Endometrium (tissue), 2 donors: ENCODE results near the gene NOSTRIN.
"Not testable (repeated sequence)": the region's sequence is repeated elsewhere in the genome, so short reads cannot be mapped to it uniquely, and the experiment has no call there.

Source experiments
- FAIRE-seq: peaks from 2 replicates; lab custom pipeline; 2012; peaks lifted over from hg19 to GRCh38; lab: Jason Lieb, UNC
- donor health status: control.
- donor health status: control.

The NOSTRIN gene

DNA sequence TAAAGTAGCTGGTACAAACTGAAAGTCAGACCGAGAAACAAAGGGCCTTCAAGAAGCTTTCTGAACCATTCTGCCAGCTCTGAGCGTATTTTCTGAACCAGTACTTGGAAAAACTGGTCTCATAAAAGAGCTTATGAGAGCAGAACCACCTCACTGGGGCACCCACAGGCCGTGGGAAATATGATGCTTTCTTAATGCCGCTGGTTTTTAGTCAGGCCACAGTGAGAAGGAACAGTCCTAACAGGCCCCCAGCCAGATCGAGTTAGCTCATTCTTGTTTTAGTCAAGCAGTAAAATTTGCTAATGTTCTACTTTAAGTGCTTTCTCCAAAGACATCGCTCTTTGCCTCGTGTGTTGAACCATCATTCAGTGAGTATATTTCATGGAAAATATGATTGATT is 12.7 kb upstream of the NOSTRIN start:
- no peak for FAIRE-seq

DNA sequence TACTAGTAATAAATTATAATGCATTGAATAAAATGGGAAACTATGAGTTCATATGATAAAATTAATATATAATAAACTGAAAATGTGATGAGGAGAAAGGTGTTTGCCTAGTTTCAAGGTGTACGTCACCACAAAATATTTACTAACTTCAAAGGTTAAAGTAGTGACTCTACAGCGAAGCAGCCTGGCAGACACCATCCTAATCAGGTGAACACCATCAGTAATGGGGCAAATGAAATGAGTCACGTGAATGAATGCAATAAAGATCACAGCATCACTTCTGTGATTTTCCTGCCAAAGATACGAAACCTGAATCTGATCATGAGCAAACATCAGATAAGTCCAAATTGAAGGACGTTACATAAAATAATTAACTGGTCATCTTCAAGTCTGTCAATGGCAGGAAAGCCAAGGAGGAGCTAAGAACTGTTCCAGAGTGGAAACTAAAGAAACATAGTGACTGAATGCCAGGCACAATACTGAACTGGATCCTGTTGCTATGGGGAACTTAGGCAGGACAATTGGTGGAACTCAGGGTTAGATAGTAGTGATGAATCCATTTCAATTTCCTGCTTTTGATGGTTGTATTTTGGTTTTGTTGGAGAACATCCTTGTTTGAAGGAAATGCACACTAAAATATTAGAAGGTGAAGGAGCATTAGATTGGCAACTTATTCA is 12.1 kb upstream of the NOSTRIN start:
- no peak for FAIRE-seq

DNA sequence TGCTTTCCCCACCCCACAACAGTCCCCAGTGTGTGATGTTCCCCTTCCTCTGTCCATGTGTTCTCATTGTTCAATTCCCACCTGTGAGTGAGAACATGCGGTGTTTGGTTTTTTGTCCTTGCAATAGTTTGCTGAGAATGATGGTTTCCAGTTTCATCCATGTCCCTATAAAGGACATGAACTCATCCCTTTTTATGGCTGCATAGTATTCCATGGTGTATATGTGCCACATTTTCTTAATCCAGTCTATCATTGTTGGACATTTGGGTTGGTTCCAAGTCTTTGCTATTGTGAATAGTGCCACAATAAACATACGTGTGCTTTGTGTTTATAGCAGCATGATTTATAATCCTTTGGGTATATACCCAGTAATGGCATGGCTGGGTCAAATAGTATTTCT is 11.3 kb upstream of the NOSTRIN start:
- not testable (repeated sequence) for FAIRE-seq

DNA sequence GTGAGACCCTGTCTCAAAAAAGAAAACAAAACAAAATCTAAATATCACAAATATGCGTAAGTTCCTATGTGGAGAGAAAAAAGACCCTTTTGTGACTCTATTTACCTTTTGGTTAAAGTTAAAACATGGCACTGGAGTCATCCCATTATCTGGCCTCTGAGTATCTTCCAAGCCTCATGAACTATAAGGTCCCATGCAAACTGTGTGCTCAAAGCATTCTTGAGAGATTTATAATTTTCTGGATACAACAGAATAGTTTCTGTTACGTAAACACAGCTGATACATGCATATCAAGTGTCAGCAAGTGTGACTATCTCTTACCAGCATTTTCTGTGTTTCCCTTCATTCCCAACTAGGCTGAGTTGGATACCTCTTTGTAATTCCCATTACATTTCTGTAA is 8.8 kb upstream of the NOSTRIN start:
- FAIRE-seq, result no peak

DNA sequence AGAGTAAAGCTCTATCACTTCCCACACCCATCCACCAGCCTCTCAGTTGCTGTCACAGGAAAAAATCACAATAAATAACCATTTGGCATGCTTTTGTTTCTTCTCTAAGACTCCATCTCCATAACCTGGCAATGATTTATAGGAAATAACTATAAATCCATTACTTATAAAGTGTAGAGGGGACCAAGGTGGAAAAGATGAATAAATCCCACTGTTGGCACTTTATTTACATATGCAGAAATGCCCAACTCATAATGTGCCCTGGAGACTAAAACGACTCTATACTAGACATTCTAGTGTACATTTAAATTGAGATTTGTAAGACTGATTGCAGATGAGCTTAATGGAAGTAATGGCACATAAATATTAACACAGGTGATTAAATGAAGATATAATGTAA is 7.5 kb upstream of the NOSTRIN start:
- no peak for FAIRE-seq

DNA sequence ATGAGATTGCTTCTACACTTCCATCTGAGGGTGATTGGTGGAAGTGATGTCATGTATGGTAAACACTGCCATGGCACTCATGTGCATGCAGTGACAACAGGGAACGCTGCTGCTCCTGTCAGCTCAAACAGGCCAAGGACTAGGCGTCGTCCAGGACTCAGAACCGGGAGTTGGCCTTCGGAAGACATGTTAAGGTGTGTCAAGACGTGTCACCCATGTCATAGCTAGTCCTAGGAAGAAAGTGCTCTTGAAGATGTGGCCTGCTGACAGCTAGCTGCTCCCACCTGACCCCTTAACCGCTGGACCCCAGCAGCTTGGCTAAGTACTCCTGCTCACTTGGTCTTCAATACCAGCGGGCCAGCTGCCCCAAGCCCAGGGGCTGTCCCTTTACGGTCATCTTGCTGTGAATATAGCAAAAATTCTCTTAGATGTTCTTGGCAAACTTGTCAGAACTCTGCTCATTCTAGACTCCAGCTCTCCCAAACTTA is 6.3 kb upstream of the NOSTRIN start:
- no peak for FAIRE-seq

DNA sequence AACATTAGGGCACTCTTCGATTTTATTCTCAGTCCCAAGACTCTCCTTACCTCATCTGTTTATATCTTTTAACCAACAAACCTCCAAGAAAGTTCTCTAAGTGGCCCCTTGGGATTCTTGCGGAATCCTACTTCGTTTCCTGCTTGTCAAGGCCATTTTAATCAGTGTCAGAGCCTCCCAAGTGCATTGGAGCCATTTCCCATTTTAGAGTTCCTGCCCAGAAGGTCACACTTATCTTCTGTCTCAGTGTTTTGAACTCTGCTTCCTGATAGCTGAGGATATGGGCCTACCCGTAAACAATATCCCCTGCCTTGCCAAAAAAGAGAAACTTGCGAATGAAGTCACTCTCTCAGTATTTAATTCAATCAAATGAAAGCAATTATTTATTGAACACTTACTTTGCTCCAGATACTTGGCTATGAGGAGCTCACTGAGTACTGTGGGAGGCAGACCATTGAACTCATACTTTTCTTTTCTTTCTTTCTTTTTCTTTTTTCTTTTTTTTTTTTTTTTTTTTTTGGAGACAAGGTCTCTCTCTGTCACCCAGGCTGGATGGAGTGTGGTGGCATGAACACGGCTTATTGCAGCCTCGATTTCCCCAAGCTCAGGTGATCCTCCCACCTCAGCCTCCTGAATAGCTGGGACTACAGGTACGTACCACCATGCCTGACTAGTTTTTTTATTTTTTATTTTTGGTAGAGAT is 5.7 kb upstream of the NOSTRIN start:
- FAIRE-seq, result no peak

DNA sequence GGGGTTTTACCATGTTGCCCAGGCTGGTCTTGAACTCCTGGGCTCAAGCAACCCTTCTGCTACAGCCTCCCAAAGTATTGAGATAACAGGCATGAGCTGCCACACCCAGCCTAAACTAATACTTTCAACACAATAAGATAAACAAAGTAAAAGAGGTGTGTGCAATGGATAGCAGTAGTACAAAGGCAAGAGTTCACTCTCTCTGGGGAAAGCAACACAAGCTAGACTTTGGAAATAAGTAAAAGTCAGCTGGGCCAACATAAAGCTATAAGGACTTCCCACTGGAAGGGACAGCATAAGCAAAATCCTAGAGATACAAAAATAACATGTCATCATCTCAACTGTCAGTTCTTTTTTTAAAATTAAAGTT is 5.2 kb upstream of the NOSTRIN start:
- no peak for FAIRE-seq

DNA sequence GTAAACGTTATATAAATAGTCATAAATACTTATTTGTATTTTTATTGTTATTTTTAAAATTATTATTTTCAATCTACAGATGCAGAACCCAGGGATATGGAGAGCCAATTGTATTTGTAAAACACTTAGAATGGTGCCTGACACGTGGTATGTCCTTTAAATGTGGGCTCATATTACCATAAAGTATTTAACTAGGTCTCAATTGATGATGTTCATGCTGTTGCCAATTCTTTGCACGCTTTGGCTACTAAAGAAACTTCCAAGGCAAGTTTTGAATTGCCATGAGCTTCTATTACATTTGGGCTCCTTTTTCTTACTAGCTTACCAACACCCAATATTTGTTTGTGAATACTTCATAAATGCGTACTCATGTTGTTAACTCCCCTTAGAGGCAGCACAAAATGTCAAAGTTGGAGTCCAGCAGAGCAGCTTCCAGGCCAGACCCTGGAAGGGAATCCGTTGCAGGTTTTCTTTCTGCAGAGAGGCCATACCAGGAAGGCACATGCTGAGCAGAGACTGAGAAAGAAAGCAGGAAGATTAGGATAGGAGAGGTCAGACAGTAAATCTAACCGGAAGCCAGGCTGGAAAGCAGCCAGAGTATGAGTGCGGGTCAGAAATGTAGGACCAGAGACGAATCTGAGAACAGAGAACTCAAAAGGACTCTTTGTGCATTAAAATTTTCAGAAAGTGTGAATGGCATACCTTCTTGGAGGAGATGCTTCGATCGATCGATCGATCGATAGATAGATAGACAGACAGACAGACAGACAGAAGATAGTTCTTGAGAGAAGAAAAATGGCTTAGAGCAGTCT is 4.2 kb upstream of the NOSTRIN start:
- no peak for FAIRE-seq

DNA sequence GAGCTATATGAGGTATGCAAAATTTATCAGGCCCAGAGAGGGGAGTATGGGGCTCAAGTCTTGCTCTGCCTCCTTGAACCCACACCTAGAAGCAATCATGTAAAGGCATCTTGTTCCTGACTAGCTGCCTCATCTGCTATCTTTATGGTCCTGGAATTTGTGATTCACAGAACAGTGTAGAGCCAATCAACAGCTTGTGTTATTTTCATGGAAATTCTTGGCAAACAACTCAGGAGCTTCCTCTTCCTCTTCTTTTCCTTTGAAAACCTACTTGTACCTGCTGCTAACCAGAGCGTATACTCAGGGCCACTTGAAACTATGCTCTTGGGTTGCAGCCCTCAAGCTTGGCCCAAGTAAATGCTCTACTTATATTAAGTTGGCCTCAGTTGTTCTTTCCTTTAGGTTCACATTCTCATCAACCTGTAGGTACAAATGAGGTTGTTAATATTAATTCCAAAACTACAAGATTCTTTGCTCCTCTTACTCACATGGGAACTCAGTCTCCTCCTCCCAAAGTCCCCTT is 3.5 kb upstream of the NOSTRIN start:
- no peak for FAIRE-seq

DNA sequence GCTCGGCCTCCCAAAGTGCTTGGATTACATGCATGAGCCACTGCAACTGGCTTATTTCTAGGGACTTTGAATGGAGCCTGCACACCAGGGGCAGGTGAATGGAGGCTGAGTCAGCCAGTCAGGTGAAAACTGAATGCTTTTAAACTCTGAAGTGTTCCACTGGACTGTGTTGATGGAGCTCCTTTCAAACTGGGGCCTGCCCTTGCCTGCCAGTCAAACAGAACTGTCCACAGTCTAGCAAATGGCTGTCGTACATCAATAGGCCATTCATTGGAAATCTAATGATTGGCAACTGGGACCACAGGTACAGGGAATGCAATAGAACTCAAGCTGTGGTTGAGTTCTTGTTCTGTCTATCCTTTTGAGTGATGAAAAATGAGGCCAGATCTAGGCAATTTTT is 966 bp upstream of the NOSTRIN start:
- FAIRE-seq, result no peak

DNA sequence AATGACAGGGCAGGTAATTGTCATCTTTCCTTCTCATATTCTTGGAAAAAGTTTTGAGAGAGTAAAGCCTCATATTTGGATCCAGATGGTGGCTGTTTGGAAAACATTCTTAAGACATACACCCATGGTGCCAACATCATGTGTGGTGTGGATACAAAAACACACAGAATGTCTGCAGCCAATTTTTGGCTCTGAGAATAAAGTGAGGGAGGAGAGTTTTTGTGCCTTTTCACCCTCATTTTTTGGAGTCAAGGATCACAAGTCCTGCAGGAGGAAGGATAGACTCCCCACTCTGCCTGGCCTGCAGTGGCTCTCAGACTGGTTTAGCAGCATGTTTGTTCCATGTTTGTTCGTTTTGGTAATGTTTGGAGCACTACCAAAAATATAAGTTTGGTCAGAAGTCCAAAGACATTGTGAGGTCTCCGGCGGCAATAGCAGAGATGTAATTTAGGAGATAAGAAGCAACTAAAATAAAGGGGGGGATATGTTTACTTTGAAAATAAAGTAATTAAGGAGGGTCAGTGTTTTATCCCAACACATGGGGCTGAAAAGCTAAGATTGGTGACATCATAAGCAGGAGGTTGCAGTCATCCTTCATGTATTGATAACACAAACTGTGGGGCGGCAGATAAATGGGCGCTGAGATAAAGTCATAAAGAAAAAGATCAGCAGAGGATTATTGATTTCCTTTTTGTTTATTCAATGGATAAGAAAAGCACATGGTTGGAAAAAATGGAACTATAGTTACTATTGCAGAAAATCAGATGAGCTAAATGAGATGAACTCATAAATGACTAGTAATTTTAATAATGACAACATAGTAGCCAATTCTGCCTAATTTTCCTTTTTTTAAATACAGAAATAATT is 655 bp downstream of the NOSTRIN start:
- FAIRE-seq, result no peak

DNA sequence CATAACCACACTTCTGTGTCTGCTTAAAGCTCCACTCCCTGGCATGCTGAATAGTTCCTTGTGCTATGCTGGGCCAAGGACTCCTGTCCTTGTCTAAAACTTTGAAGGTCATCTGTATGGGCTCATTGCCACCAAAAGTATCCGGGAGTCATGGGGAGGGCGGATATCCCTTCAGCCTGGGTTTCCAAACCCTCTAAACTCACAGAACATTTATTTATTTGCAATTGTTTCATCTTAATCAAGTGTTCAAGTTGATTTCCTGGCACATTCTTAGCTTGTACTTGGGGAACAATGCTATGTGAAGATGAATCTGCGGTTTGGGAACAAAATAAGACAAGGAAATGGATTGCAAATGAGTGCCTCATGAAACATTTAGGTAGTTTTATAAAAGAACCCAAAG is 1.8 kb downstream of the NOSTRIN start:
- FAIRE-seq, result no peak

DNA sequence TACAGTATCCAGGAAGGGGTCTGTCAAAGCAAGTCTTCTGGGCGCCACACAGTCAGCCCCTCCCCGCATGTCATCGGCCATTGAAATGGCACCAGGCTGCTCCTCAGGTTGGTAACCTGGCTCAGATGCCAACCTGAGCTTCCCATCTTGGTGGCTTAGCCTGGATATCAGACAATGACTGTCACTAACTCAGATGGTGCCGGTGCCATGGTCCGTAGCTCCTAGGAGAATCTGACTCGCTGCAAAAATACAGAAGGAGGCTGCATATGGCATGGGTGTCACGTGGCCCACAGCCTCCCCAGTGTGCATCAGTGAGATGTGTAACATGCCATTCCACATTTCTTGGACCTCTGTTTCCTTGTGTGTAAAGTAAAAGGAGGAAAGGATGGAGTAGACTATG is 3.2 kb downstream of the NOSTRIN start:
- FAIRE-seq, result no peak

DNA sequence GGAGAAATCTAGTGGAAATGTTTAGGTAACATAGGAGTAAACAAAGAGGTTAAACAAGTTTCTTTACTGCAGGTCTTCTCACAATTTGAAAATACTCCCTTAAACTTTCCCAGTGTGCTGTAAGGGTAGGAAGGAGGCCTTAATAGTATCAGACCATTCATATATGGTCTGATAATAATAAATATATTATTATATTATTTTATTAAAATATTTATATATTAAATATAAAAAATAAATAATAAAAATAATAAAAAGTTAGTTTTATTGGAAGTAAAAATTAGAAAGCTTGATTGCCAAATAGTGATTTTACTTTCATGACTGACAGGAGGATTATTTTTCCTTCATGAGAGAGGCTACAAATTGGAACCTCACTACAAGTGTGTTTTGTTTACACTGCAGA is 7.1 kb downstream of the NOSTRIN start:
- FAIRE-seq, result no peak

DNA sequence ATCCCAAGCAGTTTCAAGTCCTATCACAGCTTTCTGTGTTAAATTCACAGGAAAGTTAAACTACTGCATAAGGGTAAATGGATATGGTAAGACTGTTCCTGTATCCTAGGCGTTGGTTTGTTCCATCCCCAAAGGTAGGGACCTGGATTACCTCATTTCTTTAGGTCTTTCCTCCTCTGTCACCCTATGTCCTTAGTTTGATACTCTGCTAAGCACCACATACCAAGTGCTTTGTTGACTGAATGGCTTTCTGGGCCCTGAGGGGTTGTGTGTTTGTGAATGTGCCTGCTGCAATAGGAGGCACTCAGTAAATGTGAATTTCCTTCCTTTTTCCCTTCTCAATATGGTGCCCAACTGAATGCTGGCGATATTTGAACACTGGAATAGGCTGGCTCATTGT is 7.8 kb downstream of the NOSTRIN start:
- FAIRE-seq, result no peak

DNA sequence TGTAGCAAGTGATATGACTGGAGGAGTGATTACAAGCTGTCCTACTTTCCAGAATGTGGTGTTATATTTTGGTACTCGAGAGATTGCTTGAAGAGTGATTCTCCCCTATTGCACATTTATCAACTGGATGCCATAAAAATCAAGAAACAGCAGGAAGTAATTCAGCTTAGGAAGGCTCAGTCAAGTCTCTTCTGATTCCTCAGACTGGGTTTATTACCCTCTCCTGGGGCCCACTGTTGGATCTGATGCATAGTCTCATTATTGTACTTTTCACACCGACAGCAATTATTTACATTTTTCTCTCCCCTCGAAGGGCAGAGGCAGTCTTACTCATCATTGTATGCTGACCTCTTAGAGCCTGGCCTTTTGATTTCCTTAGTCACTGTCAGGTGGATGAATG is 9.3 kb downstream of the NOSTRIN start:
- no peak for FAIRE-seq

DNA sequence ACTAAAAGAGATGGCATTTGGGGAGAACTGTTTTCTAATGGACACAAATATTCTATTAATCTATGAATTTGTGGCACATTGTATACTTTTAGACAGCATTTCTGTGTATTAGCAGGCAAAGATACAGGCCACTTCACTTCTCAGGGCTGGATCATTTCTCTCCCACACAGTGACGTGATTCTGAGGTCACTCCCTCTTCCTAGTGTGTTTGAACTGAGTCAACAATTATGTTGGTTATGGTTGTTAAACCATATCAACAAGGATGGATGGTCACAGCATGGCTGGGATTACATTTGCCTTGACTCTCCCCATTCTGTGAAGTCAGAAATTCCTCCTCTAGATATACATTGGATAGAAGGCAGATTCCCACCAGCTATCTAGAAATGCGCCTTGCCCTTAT is 11.6 kb downstream of the NOSTRIN start:
- no peak for FAIRE-seq

DNA sequence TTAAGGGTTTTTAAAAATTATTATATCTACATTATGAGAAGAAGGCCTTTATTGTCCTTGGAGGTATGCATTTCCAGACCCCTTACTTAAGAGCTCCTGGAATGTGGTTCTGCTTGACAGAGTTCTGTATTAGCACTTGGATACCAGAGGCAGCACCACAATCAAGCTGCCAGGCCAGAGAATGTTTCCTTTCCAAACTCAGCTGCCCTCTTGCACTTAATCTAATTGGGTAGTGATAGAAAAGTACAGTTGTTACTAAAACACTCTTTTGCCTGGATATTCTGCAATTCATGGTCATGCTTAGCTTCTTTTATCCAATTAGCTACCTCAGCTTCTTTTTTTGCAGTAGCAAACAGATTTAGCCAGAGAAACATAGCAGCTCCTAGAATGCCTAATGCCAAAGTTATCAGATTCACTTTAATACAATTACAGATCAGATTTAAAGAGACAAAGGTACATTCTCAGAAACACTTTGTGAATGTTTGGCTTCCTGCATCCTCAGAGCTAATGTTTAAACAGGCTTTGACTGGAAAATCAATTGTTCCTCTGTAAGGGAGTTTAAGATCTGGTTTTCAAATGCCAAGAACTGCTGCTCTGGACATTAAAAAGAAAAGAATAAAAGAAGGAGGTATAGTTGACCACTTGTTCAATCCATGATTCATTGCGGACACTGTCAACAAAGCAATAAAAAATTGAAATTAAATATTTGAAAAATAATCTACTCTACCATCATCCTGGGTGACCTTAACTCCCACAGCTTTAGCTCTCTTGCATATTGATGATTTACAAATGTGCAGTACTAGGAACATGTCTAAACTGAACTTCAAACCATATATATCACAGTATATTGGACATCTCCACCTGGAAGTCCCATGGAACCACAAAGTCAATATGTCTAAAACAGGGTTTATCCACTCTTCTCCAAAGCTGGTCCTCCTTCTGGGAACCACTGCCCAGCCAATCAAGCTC is 12.8 kb downstream of the NOSTRIN start:
- no peak for FAIRE-seq

DNA sequence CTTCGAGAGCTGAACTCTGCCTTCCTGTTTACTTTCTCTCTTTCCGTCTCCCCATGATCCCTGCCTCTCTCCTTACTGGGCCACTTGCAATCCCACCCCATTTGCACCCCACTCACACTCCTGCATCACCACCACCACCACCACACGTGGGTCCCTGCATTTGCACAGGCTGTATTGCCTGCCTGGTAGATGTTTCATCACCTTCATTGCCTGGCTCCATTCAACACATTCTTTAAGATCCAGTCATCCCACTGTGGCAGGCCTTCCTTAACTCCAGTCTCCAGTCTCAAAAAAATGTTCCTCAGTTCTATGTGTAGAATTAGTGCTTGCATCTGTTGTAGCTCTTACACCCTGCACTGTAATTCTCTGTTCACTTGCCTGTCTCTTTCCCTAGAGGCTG is 13.9 kb downstream of the NOSTRIN start:
- no peak for FAIRE-seq
